Nephron progenitor cell (in vitro differentiated cells): Measurements from ENCODE around the gene TOP1.

ENCODE experiments used
- DNase-seq: peaks from one replicate; pipeline ENCODE4 v3.0.0; 2021
- H3K27ac Mint-ChIP-seq: 2 replicates; pipeline ENCODE4 v1.8.0; 2021; ENCODE audit warnings: mild to moderate bottlenecking, moderate library complexity, mixed read lengths
- H3K27me3 Mint-ChIP-seq: 2 replicates; pipeline ENCODE4 v1.8.0; 2021; ENCODE audit warnings: mild to moderate bottlenecking, low read depth, mixed read lengths; ENCODE audit not compliant: poor library complexity
- H3K36me3 Mint-ChIP-seq: 2 replicates; pipeline ENCODE4 v1.8.0; 2021; ENCODE audit warnings: low read depth, mixed read lengths
- H3K4me1 Mint-ChIP-seq: 2 replicates; pipeline ENCODE4 v1.8.0; 2021; ENCODE audit warnings: mixed read lengths
- H3K4me3 Mint-ChIP-seq: 2 replicates; pipeline ENCODE4 v1.8.0; 2021; ENCODE audit warnings: mild to moderate bottlenecking, moderate library complexity, mixed read lengths
- H3K9me3 Mint-ChIP-seq: 2 replicates; pipeline ENCODE4 v1.8.0; 2021; ENCODE audit warnings: mild to moderate bottlenecking, moderate library complexity, mixed read lengths
- TF ChIP-seq, protein P1 (sequence below): fragments of 200-600 bp; sonication (generic); IDR thresholded peaks from 2 replicates; pipeline ENCODE4 v1.5.0; 2021; ENCODE audit warnings: antibody characterized with exemption

TOP1 gene

GRCh38 chr20:41006126-41006935 lies 22.3 kb upstream of the TOP1 start:
- peaks cover 44% of the 10 kb centered on the region for H3K4me1 Mint-ChIP-seq
- H3K27me3 Mint-ChIP-seq: no peaks in the 10 kb centered on the region
- no peak overlapping the region for H3K4me3 Mint-ChIP-seq
- peaks cover 17% of the 10 kb centered on the region for H3K9me3 Mint-ChIP-seq
- no peak overlapping the region for H3K27ac Mint-ChIP-seq
- peaks cover 6% of the 10 kb centered on the region for H3K36me3 Mint-ChIP-seq
- DNase-seq: no peak
- TF ChIP-seq, protein P1, sequence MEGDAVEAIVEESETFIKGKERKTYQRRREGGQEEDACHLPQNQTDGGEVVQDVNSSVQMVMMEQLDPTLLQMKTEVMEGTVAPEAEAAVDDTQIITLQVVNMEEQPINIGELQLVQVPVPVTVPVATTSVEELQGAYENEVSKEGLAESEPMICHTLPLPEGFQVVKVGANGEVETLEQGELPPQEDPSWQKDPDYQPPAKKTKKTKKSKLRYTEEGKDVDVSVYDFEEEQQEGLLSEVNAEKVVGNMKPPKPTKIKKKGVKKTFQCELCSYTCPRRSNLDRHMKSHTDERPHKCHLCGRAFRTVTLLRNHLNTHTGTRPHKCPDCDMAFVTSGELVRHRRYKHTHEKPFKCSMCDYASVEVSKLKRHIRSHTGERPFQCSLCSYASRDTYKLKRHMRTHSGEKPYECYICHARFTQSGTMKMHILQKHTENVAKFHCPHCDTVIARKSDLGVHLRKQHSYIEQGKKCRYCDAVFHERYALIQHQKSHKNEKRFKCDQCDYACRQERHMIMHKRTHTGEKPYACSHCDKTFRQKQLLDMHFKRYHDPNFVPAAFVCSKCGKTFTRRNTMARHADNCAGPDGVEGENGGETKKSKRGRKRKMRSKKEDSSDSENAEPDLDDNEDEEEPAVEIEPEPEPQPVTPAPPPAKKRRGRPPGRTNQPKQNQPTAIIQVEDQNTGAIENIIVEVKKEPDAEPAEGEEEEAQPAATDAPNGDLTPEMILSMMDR: no peak

DNA sequence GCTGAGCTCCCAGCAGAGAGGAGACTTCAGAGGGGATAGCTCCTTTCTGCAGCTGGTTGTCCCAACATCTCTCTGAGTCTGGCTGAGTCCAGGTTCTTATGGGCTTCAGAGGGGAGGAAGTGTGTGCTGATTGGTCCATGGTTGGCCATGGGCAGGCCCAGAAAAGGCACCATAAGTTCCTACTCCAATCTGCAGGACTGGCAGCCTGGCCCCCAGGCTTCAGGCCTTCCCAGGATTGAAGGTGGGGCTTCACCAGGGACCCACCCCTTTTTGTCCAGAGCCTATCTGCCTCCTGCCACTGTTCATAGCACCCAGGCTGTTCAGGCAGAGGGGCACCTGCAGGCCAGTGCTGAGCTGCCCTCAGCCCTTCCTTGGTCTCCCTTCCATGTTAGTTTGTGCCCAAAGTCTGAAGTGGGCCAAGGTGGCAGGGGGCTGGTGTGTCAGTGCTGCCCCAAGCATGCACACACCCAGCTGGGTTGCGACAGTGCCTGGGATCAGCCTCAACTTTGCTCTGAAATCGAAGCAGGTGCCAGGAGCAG lies 21.6 kb upstream of the TOP1 start:
- TF ChIP-seq, protein P1: no peak
- no peak for DNase-seq
- Mint-ChIP-seq H3K27ac (no peak overlapping the region), H3K4me3 (no peak overlapping the region), H3K4me1 (peaks cover 47% of the 10 kb centered on the region), H3K9me3 (peaks cover 17% of the 10 kb centered on the region), H3K27me3 (no peaks in the 10 kb centered on the region), H3K36me3 (peaks cover 6% of the 10 kb centered on the region)

- Mint-ChIP-seq H3K36me3 (peaks cover 6% of the 10 kb centered on the region), H3K4me1 (peaks cover 52% of the 10 kb centered on the region), H3K27ac (peak overlapping the region; percentile 88), H3K9me3 (peaks cover 17% of the 10 kb centered on the region), H3K27me3 (no peaks in the 10 kb centered on the region), H3K4me3 (peak overlapping the region; percentile 30)
- TF ChIP-seq, protein P1: no peak
- no peak for DNase-seq
These were observed 21.1 kb upstream of the TOP1 start for GRCh38 chr20:41007481-41007880.

GRCh38 chr20:41009946-41010345 lies 18.7 kb upstream of the TOP1 start:
- Mint-ChIP-seq H3K36me3 (peaks cover 6% of the 10 kb centered on the region), H3K4me1 (peaks cover 52% of the 10 kb centered on the region), H3K27ac (no peak overlapping the region), H3K27me3 (no peaks in the 10 kb centered on the region), H3K4me3 (no peak overlapping the region), H3K9me3 (peaks cover 17% of the 10 kb centered on the region)
- DNase-seq: no peak
- TF ChIP-seq, protein P1: no peak

DNA sequence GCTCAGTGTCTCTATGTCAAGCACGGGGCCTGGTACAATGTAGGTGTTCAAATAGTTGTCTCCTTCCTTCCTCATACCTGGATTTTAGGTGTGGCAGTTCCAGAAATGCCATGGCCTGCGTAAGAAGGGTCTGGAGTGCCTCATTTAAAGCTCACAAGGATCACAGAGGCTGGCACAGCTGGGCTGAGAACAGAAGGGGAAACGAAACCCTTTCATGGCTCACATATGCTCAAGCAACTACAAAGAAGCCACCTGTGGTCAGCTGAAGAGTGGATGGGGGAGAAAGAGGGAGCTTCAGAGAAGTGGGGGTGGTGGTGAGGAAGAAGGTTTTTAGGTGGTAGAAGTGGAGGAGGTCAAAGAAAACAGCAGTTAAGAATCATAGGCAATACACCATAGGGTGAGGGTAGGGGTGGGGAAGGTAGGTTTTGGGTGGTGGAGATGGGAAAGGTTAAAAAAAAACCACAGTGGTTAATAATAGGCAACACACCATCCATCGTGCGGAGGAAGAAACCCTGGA lies 17.0 kb upstream of the TOP1 start:
- TF ChIP-seq, protein P1: no peak
- Mint-ChIP-seq H3K27me3 (no peaks in the 10 kb centered on the region), H3K36me3 (peaks cover 6% of the 10 kb centered on the region), H3K9me3 (peaks cover 9% of the 10 kb centered on the region), H3K4me1 (peaks cover 45% of the 10 kb centered on the region), H3K4me3 (no peak overlapping the region), H3K27ac (no peak overlapping the region)
- DNase-seq: no peak
